K562 (cell line): ENCODE results near the gene KCNK4. TPM values are rescaled to one million over a fixed set of nuclear protein-coding genes. Genes with fewer than 3 reads are reported as not detected.

Experiments
- GABPA ChIP-seq: fragments of 200-800 bp; sonication (Bioruptor generic); conservative IDR thresholded peaks from 2 replicates; pipeline ENCODE4 v1.6.1; 2016; ENCODE audit warnings: low read depth, missing genetic modification characterization, missing compliant biosample characterization
- ZNF175 ChIP-seq: fragments of 200-800 bp; sonication (Bioruptor generic); IDR thresholded peaks from 2 replicates; pipeline ENCODE4 v1.6.1; 2016; ENCODE audit warnings: low read depth, mild to moderate bottlenecking, missing genetic modification characterization, missing compliant biosample characterization
- ZNF354B ChIP-seq: fragments of 250-450 bp; sonication (Bioruptor Pico); IDR thresholded peaks from 2 replicates; pipeline ENCODE4 v1.4.0; 2020
- polyA plus RNA-seq, 8 experiments: library from polyadenylated mRNA; depleted of rRNA in 4 of 8; stranded (reverse) in 5 of 8; unstranded in 3 of 8; fragments of >200 nt; fragmentation: Nextera tagmentation in 2 of 8; fragmentation: Illumina TruSeq in 1 of 8; extraction: Ambion mirVana in 2 of 8; extraction: Trizol in 1 of 8; gene quantifications; 2 replicates each; pipeline versions ENCODE4 v1.2.1 to v1.2.3, GENCODE V29; 2011 to 2014; ENCODE audit warnings: inconsistent platforms in 1 of 8, missing spikeins in 1 of 8
- total RNA-seq, 7 experiments: library from RNA; depleted of rRNA in 6 of 7; stranded (reverse); fragments of >200 nt in 6 of 7; fragmentation: Illumina TruSeq in 2 of 7; extraction: Trizol in 2 of 7; gene quantifications; 2 replicates each; pipeline versions ENCODE4 v1.2.1 to v1.2.3, GENCODE V29; 2011 to 2021; ENCODE audit warnings: low replicate concordance in 1 of 7
- TF ChIP-seq, protein P1 (sequence below), 2 experiments: fragments of 450-650 bp in 1 of 2; IDR thresholded peaks; 2 replicates each; pipeline ENCODE4 v1.6.1; 2011 to 2017; ENCODE audit warnings: low read depth in 2 of 2, antibody characterized with exemption in 1 of 2, borderline replicate concordance in 1 of 2, low read length in 1 of 2, mild to moderate bottlenecking in 1 of 2, mixed read lengths in 1 of 2; ENCODE audit not compliant: control insufficient read depth in 1 of 2
- TF ChIP-seq, protein P2 (sequence below): fragments of 250-450 bp; sonication (Bioruptor Pico); IDR thresholded peaks from 2 replicates; pipeline ENCODE4 v1.4.0; 2020; ENCODE audit warnings: mild to moderate bottlenecking, moderate library complexity
- TF ChIP-seq, protein P3 (sequence below): fragments of 250-450 bp; sonication (Bioruptor Pico); IDR thresholded peaks from 2 replicates; pipeline ENCODE4 v1.4.0; 2020; ENCODE audit warnings: mild to moderate bottlenecking
- TF ChIP-seq, protein P4 (sequence below): fragments of 250-450 bp; sonication (Bioruptor Pico); IDR thresholded peaks from 2 replicates; pipeline ENCODE4 v1.4.0; 2020
- TF ChIP-seq, protein P5 (sequence below): IDR thresholded peaks from 2 replicates; pipeline ENCODE4 v1.6.1; 2012; ENCODE audit warnings: low read depth, low read length, improper control_type of control experiment, borderline replicate concordance

Gene KCNK4
- total and polyA plus RNA-seq, 9 of the 15 experiments (the other 6 are each of a cell fraction or from before 2014, with no cell fraction given): not detected

DNA sequence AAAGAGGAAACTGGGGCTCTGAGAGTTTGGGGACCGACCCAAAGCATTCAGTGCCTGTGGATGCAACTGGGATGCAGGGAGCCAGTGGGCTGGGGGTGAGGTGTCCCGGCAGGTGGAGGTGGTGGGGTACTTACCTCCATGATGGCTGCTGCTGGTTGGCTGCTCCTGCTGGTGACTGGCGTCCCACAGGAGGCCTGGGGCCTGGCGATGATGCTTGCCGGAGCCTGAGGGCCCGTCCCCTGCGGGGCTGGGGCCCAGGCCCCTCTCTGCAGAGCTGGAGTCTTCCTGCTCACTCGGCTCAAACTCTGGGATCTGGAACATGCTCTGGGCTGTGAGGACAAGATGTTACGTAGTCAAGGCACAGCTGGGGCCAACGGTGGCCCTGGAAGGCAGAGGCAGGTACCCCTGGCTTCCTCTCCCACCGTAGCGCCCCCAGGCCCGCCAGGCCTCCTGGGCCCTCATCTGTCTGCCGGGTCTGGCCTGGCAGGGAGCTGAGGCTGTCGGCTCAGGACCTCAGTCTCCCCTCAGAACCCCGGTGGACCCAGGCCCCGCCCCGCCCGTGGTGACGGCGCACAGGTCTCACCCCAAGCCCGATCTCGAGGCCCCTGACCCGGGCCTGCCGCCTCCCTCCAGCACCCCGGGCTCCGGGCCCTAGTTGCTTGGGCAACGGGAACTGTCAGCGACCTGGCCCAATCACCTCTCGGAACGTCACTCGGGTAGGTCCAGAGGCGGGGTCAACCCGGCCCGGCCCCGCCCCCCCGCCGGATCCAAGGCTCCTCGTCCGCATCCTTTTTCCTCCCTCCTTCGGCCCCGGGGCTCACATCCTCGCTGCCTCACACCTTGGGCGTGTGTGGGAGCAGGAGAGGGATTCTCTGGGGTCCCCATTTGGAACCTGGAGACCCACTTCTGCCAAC lies 6.8 kb upstream of the KCNK4 start, which contains the start of gene BAD (continued):
- TF ChIP-seq, protein P1, sequence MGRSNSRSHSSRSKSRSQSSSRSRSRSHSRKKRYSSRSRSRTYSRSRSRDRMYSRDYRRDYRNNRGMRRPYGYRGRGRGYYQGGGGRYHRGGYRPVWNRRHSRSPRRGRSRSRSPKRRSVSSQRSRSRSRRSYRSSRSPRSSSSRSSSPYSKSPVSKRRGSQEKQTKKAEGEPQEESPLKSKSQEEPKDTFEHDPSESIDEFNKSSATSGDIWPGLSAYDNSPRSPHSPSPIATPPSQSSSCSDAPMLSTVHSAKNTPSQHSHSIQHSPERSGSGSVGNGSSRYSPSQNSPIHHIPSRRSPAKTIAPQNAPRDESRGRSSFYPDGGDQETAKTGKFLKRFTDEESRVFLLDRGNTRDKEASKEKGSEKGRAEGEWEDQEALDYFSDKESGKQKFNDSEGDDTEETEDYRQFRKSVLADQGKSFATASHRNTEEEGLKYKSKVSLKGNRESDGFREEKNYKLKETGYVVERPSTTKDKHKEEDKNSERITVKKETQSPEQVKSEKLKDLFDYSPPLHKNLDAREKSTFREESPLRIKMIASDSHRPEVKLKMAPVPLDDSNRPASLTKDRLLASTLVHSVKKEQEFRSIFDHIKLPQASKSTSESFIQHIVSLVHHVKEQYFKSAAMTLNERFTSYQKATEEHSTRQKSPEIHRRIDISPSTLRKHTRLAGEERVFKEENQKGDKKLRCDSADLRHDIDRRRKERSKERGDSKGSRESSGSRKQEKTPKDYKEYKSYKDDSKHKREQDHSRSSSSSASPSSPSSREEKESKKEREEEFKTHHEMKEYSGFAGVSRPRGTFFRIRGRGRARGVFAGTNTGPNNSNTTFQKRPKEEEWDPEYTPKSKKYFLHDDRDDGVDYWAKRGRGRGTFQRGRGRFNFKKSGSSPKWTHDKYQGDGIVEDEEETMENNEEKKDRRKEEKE (IDR thresholded peaks at IDR 0.05; ENCODE audit: borderline replicate concordance in 1 of 2, control insufficient read depth in 1 of 2, low read depth in 2 of 2, low read length in 1 of 2): no peak
- TF ChIP-seq GABPA (no peak), ZNF175 (CRISPR knock-in tag) (no peak), ZNF354B (CRISPR knock-in tag) (no peak)
- TF ChIP-seq, protein P2, sequence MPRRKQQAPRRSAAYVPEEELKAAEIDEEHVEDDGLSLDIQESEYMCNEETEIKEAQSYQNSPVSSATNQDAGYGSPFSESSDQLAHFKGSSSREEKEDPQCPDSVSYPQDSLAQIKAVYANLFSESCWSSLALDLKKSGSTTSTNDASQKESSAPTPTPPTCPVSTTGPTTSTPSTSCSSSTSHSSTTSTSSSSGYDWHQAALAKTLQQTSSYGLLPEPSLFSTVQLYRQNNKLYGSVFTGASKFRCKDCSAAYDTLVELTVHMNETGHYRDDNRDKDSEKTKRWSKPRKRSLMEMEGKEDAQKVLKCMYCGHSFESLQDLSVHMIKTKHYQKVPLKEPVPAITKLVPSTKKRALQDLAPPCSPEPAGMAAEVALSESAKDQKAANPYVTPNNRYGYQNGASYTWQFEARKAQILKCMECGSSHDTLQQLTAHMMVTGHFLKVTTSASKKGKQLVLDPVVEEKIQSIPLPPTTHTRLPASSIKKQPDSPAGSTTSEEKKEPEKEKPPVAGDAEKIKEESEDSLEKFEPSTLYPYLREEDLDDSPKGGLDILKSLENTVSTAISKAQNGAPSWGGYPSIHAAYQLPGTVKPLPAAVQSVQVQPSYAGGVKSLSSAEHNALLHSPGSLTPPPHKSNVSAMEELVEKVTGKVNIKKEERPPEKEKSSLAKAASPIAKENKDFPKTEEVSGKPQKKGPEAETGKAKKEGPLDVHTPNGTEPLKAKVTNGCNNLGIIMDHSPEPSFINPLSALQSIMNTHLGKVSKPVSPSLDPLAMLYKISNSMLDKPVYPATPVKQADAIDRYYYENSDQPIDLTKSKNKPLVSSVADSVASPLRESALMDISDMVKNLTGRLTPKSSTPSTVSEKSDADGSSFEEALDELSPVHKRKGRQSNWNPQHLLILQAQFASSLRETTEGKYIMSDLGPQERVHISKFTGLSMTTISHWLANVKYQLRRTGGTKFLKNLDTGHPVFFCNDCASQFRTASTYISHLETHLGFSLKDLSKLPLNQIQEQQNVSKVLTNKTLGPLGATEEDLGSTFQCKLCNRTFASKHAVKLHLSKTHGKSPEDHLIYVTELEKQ: no peak
- TF ChIP-seq, protein P3, sequence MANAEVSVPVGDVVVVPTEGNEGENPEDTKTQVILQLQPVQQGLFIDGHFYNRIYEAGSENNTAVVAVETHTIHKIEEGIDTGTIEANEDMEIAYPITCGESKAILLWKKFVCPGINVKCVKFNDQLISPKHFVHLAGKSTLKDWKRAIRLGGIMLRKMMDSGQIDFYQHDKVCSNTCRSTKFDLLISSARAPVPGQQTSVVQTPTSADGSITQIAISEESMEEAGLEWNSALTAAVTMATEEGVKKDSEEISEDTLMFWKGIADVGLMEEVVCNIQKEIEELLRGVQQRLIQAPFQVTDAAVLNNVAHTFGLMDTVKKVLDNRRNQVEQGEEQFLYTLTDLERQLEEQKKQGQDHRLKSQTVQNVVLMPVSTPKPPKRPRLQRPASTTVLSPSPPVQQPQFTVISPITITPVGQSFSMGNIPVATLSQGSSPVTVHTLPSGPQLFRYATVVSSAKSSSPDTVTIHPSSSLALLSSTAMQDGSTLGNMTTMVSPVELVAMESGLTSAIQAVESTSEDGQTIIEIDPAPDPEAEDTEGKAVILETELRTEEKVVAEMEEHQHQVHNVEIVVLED (CRISPR knock-in tag): no peak
- TF ChIP-seq, protein P4, sequence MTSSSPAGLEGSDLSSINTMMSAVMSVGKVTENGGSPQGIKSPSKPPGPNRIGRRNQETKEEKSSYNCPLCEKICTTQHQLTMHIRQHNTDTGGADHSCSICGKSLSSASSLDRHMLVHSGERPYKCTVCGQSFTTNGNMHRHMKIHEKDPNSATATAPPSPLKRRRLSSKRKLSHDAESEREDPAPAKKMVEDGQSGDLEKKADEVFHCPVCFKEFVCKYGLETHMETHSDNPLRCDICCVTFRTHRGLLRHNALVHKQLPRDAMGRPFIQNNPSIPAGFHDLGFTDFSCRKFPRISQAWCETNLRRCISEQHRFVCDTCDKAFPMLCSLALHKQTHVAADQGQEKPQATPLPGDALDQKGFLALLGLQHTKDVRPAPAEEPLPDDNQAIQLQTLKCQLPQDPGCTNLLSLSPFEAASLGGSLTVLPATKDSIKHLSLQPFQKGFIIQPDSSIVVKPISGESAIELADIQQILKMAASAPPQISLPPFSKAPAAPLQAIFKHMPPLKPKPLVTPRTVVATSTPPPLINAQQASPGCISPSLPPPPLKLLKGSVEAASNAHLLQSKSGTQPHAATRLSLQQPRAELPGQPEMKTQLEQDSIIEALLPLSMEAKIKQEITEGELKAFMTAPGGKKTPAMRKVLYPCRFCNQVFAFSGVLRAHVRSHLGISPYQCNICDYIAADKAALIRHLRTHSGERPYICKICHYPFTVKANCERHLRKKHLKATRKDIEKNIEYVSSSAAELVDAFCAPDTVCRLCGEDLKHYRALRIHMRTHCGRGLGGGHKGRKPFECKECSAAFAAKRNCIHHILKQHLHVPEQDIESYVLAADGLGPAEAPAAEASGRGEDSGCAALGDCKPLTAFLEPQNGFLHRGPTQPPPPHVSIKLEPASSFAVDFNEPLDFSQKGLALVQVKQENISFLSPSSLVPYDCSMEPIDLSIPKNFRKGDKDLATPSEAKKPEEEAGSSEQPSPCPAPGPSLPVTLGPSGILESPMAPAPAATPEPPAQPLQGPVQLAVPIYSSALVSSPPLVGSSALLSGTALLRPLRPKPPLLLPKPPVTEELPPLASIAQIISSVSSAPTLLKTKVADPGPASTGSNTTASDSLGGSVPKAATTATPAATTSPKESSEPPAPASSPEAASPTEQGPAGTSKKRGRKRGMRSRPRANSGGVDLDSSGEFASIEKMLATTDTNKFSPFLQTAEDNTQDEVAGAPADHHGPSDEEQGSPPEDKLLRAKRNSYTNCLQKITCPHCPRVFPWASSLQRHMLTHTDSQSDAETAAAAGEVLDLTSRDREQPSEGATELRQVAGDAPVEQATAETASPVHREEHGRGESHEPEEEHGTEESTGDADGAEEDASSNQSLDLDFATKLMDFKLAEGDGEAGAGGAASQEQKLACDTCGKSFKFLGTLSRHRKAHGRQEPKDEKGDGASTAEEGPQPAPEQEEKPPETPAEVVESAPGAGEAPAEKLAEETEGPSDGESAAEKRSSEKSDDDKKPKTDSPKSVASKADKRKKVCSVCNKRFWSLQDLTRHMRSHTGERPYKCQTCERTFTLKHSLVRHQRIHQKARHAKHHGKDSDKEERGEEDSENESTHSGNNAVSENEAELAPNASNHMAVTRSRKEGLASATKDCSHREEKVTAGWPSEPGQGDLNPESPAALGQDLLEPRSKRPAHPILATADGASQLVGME: peak; percentile 66; the same call in 1 of the 2 replicates
- TF ChIP-seq, protein P5, sequence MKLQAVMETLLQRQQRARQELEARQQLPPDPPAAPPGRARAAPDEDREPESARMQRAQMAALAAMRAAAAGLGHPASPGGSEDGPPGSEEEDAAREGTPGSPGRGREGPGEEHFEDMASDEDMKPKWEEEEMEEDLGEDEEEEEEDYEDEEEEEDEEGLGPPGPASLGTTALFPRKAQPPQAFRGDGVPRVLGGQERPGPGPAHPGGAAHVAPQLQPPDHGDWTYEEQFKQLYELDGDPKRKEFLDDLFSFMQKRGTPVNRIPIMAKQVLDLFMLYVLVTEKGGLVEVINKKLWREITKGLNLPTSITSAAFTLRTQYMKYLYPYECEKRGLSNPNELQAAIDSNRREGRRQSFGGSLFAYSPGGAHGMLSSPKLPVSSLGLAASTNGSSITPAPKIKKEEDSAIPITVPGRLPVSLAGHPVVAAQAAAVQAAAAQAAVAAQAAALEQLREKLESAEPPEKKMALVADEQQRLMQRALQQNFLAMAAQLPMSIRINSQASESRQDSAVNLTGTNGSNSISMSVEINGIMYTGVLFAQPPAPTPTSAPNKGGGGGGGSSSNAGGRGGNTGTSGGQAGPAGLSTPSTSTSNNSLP: no peak
